HG03521 (cell line): ENCODE measurements around the gene GSK3A.
"Not testable (repeated sequence)": the region's sequence is repeated elsewhere in the genome, so short reads cannot be mapped to it uniquely, and the experiment has no call there.

Source experiments
- ATAC-seq: cut with Tn5 transposase; IDR thresholded peaks from one replicate; pipeline ENCODE4 v1.9.1; 2021; ENCODE audit warnings: mild to moderate bottlenecking, moderate library complexity; ENCODE audit not compliant: unreplicated experiment

GSK3A gene

GRCh38 chr19:42268704-42269477 is 26.5 kb upstream of the GSK3A start, which contains the start of gene CIC:
CIC (plus strand) TSS chr19:42269252; CDS start chr19:42271784, 2,532 bp downstream.
- peak; percentile 75 for ATAC-seq

- peak; percentile 50 for ATAC-seq
These were observed 25.8 kb upstream of the GSK3A start for GRCh38 chr19:42268142-42268703.

GRCh38 chr19:42267644-42268141 is 25.3 kb upstream of the GSK3A start:
- ATAC-seq = no peak

GRCh38 chr19:42266928-42267603 is 24.7 kb upstream of the GSK3A start:
- ATAC-seq = not testable (repeated sequence)

DNA sequence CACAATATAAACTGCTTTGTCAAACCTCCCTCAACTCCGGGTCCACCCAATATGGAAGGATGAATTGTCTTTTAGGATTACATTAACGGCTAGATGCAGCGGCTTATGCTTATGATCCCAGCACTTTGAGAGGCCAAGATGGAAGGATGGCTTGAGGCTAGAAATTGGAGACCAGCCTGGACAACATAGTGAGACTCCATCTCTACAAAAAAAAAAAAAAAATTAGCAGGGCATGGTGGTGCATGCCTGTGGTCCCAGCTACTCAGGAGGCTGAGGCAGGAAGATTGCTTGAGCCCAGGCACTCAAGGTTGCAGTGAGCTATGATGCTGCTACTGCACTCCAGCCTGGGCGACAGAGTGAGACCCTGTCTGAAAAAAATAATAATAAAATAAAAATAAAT is 23.7 kb upstream of the GSK3A start:
- not testable (repeated sequence) for ATAC-seq

GRCh38 chr19:42261763-42262162 is 19.4 kb upstream of the GSK3A start:
- ATAC-seq = no peak

GRCh38 chr19:42257842-42258241 is 15.4 kb upstream of the GSK3A start:
- ATAC-seq = not testable (repeated sequence)

- no peak for ATAC-seq
These were observed 13.7 kb upstream of the GSK3A start for GRCh38 chr19:42255766-42256745.

DNA sequence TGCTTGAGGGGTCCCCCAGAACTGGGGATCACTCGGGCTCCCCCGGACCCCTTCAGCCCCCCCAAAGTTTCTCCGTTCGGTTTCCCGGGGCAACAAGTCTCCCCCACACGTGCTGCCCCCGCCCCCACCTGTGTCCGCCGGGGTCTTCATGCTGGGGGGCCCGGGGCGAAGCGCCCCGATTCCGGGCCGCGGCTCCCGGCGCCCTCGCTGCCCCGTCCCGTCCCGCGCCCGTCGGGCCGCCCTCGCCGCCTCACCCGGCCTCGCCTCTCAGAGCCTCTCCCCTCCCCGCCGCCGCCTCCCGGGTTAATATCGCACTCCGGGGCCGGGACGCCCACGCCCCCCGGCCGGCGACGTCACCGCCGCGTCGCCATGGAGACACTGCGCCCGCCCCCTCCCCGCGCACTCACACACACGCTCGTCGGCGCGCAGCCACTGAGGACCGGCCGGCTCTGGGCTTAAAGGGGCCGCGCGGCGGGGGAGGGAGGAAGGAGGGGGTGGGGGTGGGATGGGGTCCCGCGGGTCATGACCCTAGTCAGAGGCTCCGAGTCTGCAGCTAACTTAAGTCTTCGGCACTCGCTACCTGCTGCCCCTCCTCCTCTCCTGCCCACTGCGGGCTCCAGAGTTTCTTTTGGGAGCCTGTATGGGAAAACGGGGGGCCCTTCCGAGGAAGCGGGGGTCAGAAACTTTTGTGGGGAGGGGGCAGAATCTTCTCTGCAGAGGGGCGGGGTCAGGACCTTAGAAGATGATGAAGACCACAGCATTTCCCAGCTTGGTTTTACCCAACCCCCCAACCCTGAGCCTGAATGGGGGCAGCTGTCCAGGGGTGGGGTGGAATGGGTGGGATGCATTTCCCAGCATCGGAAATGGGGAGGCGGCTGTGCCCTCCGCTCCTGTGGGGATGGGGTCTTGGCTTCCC is 12.7 kb upstream of the GSK3A start, which contains the start of gene ERF:
ERF (minus strand) TSS at position 279 of the 916 bp plus-strand sequence; CDS start at position 150, 129 bp downstream.
- ATAC-seq = peak; percentile 68

- no peak for ATAC-seq
These were observed 11.9 kb upstream of the GSK3A start for GRCh38 chr19:42254089-42254849.

DNA sequence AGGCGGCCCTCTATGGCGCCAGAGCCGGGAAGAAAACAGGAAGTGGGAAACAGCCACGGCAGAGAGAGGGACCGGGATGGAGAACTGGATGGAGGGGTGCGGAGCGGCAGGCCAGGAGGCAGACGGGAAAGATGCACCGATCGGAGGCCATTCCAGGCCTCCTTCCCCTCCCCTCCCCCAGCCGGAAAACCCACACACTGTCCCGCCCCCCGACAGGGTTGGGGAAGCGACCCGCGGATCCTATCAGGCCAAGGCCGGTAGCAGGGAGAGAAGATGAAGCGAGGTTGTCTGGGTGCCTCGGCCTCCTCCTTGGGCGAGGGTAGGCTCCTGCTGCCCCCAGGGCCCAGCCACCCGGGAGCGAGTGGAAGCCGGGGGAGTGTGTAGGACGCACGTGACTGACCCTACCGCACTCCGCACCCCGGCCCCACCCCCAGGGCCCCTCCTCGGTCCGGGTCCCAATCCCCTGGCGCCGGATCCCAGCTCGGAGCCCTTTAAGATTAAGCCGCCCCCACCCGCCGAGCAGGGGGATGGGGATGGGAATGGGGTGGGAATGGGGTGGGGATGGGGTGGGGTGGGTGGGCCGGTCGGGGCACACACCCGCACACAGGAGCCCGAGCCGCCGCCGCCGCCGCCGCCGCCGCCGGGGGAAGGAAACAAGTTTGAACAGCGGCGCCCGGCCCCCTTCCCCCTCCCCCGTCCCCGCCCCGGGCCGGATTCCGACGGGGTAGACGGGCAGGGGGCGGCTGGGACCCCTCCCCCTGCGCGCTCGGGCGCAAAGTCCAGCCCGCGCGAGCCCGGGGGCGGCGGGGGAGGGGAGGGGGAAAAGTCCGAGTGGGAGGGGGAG is 11.1 kb upstream of the GSK3A start:
- no peak for ATAC-seq

- ATAC-seq = no peak
These were observed 10.2 kb upstream of the GSK3A start for GRCh38 chr19:42252365-42253244.

DNA sequence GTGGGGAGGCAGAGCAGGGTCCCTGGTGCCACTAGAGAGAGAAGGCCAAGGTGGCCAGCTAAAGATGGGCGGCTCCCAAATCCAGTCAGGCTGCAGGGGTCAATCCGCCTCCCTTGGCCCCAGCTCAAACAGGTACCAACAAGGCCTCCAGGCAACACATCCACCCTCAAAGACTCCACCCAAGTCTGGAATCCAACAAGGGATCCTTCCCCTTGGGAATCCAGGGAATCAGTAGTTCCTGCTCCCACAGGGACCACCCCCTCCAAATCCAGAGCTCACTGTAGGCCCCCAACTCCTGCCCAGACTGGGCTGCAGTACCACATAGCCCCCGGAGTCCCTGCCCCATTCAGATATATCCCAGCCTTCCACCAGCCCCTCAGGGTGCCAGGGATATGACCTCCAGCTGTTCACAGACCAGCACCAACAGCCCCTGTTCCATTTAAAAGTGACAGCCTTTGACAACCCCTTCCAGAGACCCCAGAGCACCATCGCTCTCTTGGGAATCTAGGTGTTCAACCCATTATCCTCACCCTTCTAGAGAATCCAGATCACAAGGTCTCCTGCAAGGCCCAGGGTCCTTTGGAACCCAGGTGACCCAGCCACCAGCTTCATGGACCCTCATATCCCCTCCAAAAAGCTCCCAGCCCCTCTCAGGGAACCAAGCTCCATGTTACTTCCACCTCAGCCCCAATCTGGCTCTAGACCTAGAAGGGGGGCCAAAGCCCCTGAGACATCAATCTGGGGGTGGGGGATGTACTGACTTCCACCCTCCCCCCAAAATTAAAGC is 9.4 kb upstream of the GSK3A start:
- no peak for ATAC-seq

GRCh38 chr19:42250666-42251531 is 8.5 kb upstream of the GSK3A start:
- ATAC-seq = no peak

- ATAC-seq = no peak
These were observed 7.8 kb upstream of the GSK3A start for GRCh38 chr19:42250183-42250665.
